Measurements from ENCODE around the gene FOXO3. TPM values are rescaled to one million over a fixed set of nuclear protein-coding genes. Genes with fewer than 3 reads are reported as not detected.

Gene FOXO3
- total and polyA plus RNA-seq, 2 donors (not counting 3 experiments of a cell fraction or from before 2014, with no cell fraction given), result 14.4 to 16.9 TPM

DNA sequence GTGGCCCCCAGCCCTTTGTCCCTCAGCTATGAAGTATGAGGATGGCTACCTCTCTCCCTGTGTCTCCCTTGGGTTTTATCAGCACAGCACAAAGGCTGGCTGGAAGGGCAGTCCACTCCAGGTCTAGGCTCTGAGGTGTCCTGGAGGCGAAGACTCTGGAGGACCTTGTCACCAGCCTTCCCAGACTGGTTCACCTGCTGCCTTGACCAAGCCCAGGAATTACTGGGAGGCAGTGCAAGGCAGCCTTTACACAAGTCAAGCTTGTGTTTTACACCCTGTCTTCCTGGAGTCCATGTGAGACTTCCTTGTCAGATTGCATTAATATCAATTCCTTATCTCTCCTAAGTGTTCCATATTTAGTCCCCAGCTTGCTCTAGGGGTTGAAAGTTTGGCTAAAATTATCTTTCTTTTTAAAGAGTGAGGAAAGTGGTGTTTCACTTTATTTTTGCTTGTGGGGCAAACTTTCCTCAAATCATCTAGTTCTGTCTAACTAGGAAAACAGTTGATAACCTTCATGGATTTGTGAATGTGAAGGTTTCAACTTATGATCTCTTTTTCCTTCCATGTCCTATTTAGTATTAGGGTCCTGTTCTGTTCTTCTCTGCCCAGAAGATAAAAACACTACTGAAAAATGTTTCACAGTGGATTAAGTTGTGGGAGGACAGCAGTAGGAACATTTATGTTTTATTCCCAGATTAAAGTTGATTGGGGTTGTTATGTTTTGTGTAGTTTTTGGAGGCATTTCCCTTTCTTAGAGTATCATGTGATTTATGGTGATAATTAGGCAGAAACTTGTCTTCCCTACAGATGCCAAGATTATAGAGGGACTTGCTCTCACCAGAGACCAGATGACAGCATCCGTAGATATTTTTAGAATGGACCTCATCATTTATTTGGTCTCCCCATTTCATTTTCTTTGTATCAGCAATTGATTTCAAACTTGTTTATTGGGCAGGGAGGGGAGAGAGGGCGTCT, 114.8 kb downstream of the FOXO3 start:
- Histone ChIP-seq H3K4me1 (ENCODE audit: control insufficient read depth, extremely low read depth, insufficient read depth, low read length) (peaks cover 11% of the 10 kb centered on the region), H3K27ac (ENCODE audit: insufficient read depth, low read depth, low read length) (no peak overlapping the region), H3K79me2 (ENCODE audit: control insufficient read depth, insufficient read depth, low read length) (no peaks in the 10 kb centered on the region), H3K27me3 (ENCODE audit: control insufficient read depth in 2 of 2, insufficient read depth in 2 of 2, low read length in 2 of 2) (no peaks in the 10 kb centered on the region), H3K9me1 (replicated peaks; ENCODE audit: control insufficient read depth, extremely low read depth, insufficient read depth, low read length) (no peaks in the 10 kb centered on the region), H3K9me3 (replicated peaks; ENCODE audit: control insufficient read depth, insufficient read depth, low read length) (no peaks in the 10 kb centered on the region), H3K4me3 (replicated peaks in 1 of 3; ENCODE audit: insufficient read depth in 1 of 3, low read depth in 1 of 3, low read length in 3 of 3) (no peak overlapping the region), H3K4me2 (ENCODE audit: insufficient read depth, low read length) (no peak overlapping the region), H2AFZ (ENCODE audit: low read depth, low read length) (no peak overlapping the region), H3K9ac (replicated peaks; ENCODE audit: extremely low read depth, insufficient read depth, low read length) (no peak overlapping the region), H4K20me1 (replicated peaks; ENCODE audit: control insufficient read depth, extremely low read depth, insufficient read depth, low read length) (peaks cover 4% of the 10 kb centered on the region), H3K36me3 (ENCODE audit: control insufficient read depth in 2 of 2, extremely low read depth in 1 of 2, insufficient read depth in 2 of 2, low read length in 2 of 2) (no peaks in the 10 kb centered on the region)
- dilution Hi-C loops (cut with MboI; ENCODE audit: extremely low pct_ligation_motif_present, low sequenced_read_pairs) (no loop called here), intact Hi-C loops (cut with micrococcal nuclease) (no loop called here)
- FAIRE-seq, result no peak
- ChIA-PET CTCF (interaction anchor here (2.3 kb wide), 1 partner anchor 11 kb away, joined by 6 read pairs; no protein-coding TSS in a partner anchor), POLR2A (no interaction called here)
- no peak for DNase-seq (ENCODE audit: low read depth, low spot score)
- TF ChIP-seq MYC (IDR thresholded peaks at IDR 0.05; ENCODE audit: low read depth, low read length) (no peak), POLR2AphosphoS5 (IDR thresholded peaks at IDR 0.05; ENCODE audit: insufficient read depth, low read depth, low read length) (no peak), JUN (IDR thresholded peaks at IDR 0.05; ENCODE audit: borderline replicate concordance, insufficient read depth, insufficient read length, low read depth) (no peak), FOS (IDR thresholded peaks at IDR 0.05; ENCODE audit: borderline replicate concordance, insufficient read depth, low read length) (no peak), GATA2 (IDR thresholded peaks at IDR 0.05; ENCODE audit: insufficient read depth, insufficient read length, low read depth, low read length) (no peak), EZH2 (IDR thresholded peaks at IDR 0.05; ENCODE audit: borderline replicate concordance, low read depth, low read length, severe bottlenecking) (no peak), POLR2A (IDR thresholded peaks at IDR 0.05; ENCODE audit: low read depth, low read length) (no peak)
- TF ChIP-seq, protein P1, sequence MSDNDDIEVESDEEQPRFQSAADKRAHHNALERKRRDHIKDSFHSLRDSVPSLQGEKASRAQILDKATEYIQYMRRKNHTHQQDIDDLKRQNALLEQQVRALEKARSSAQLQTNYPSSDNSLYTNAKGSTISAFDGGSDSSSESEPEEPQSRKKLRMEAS (IDR thresholded peaks at IDR 0.05; ENCODE audit: insufficient read depth, insufficient read length), result no peak
- TF ChIP-seq, protein P2, sequence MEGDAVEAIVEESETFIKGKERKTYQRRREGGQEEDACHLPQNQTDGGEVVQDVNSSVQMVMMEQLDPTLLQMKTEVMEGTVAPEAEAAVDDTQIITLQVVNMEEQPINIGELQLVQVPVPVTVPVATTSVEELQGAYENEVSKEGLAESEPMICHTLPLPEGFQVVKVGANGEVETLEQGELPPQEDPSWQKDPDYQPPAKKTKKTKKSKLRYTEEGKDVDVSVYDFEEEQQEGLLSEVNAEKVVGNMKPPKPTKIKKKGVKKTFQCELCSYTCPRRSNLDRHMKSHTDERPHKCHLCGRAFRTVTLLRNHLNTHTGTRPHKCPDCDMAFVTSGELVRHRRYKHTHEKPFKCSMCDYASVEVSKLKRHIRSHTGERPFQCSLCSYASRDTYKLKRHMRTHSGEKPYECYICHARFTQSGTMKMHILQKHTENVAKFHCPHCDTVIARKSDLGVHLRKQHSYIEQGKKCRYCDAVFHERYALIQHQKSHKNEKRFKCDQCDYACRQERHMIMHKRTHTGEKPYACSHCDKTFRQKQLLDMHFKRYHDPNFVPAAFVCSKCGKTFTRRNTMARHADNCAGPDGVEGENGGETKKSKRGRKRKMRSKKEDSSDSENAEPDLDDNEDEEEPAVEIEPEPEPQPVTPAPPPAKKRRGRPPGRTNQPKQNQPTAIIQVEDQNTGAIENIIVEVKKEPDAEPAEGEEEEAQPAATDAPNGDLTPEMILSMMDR (IDR thresholded peaks at IDR 0.05; ENCODE audit: extremely low read depth in 1 of 2, insufficient read depth in 1 of 2, low read depth in 1 of 2, low read length in 2 of 2), result no peak
- no TSS peak for BruUV-seq (replicated peaks)
